Measurements from ENCODE around the gene FAN1.

Gene FAN1

GRCh38 chr15:30921106-30921505 is 17.4 kb downstream of the FAN1 start:
- DNase-seq (ENCODE audit: low spot score): no peak

- DNase-seq (ENCODE audit: low spot score): no peak
Observed at GRCh38 chr15:30921781-30922479, 18.2 kb downstream of the FAN1 start.

GRCh38 chr15:30922480-30923311 is 19.0 kb downstream of the FAN1 start:
- no peak for DNase-seq (ENCODE audit: low spot score)

GRCh38 chr15:30923429-30923828 is 19.7 kb downstream of the FAN1 start:
- no peak for DNase-seq (ENCODE audit: low spot score)

GRCh38 chr15:30924353-30924752 is 20.6 kb downstream of the FAN1 start:
- DNase-seq (ENCODE audit: low spot score): no peak

- no peak for DNase-seq (ENCODE audit: low spot score)
Observed at GRCh38 chr15:30925686-30926085, 22.0 kb downstream of the FAN1 start.

GRCh38 chr15:30926161-30926560 is 22.4 kb downstream of the FAN1 start:
- no peak for DNase-seq (ENCODE audit: low spot score)

- DNase-seq (ENCODE audit: low spot score): no peak
Observed at GRCh38 chr15:30927148-30927761, 23.5 kb downstream of the FAN1 start.

- no peak for DNase-seq (ENCODE audit: low spot score)
Observed at GRCh38 chr15:30928076-30928475, 24.4 kb downstream of the FAN1 start.

GRCh38 chr15:30929064-30929669 is 25.5 kb downstream of the FAN1 start:
- no peak for DNase-seq (ENCODE audit: low spot score)

GRCh38 chr15:30929982-30930381 is 26.3 kb downstream of the FAN1 start:
- DNase-seq (ENCODE audit: low spot score): no peak

GRCh38 chr15:30930422-30930821 is 26.7 kb downstream of the FAN1 start:
- no peak for DNase-seq (ENCODE audit: low spot score)

GRCh38 chr15:30933293-30933692 is 29.6 kb downstream of the FAN1 start:
- DNase-seq (ENCODE audit: low spot score): no peak

- DNase-seq (ENCODE audit: low spot score): no peak
Observed at GRCh38 chr15:30939161-30939560, 35.4 kb downstream of the FAN1 start.

GRCh38 chr15:30940359-30940758 is 36.6 kb downstream of the FAN1 start:
- no peak for DNase-seq (ENCODE audit: low spot score)

GRCh38 chr15:30941520-30941919 is 37.8 kb downstream of the FAN1 start:
- no peak for DNase-seq (ENCODE audit: low spot score)

- no peak for DNase-seq (ENCODE audit: low spot score)
Observed at GRCh38 chr15:30943654-30944335, 40.1 kb downstream of the FAN1 start.

- no peak for DNase-seq (ENCODE audit: low spot score)
Observed at GRCh38 chr15:30953183-30953582, 49.5 kb downstream of the FAN1 start.

GRCh38 chr15:30953731-30954378 is 50.1 kb downstream of the FAN1 start:
- DNase-seq (ENCODE audit: low spot score): no peak

GRCh38 chr15:30954674-30955073 is 51.0 kb downstream of the FAN1 start:
- DNase-seq (ENCODE audit: low spot score): no peak
